H9 (cell line): Measurements from ENCODE around the gene ATG4B. TPM values are rescaled to one million over a fixed set of nuclear protein-coding genes. Genes with fewer than 3 reads are reported as not detected.

Source experiments
- DNase-seq: peaks from one replicate; pipeline ENCODE4 v3.0.0-alpha.2; 2017
- H2AFZ ChIP-seq: one replicate; pipeline ENCODE4 v1.6.1; 2013; ENCODE audit warnings: mild to moderate bottlenecking, low read length, control low read depth, moderate library complexity
- H2AK5ac ChIP-seq: 2 replicates; pipeline ENCODE4 v1.6.1; 2013; ENCODE audit warnings: low read length, control low read depth, mixed read lengths; ENCODE audit not compliant: insufficient read length
- H2BK120ac ChIP-seq: one replicate; pipeline ENCODE4 v1.6.1; 2013; ENCODE audit warnings: low read depth, mild to moderate bottlenecking, low read length, control low read depth, inconsistent platforms; ENCODE audit not compliant: poor library complexity, severe bottlenecking
- H2BK12ac ChIP-seq: 2 replicates; pipeline ENCODE4 v1.6.1; 2013; ENCODE audit warnings: low read length, control low read depth, mixed read lengths, low read depth; ENCODE audit not compliant: insufficient read length
- H2BK15ac ChIP-seq: 2 replicates; pipeline ENCODE4 v1.6.1; 2013; ENCODE audit warnings: low read depth, low read length, control low read depth
- H2BK20ac ChIP-seq: one replicate; pipeline ENCODE4 v1.6.1; 2013; ENCODE audit warnings: low read depth, mild to moderate bottlenecking, low read length, control low read depth, inconsistent platforms; ENCODE audit not compliant: poor library complexity, severe bottlenecking
- H2BK5ac ChIP-seq: 2 replicates; pipeline ENCODE4 v1.6.1; 2013; ENCODE audit warnings: low read length, control low read depth, mixed read lengths; ENCODE audit not compliant: insufficient read length
- H3K14ac ChIP-seq: 2 replicates; pipeline ENCODE4 v1.6.1; 2013; ENCODE audit warnings: low read length, control low read depth; ENCODE audit not compliant: insufficient read depth
- H3K18ac ChIP-seq: 2 replicates; pipeline ENCODE4 v1.6.1; 2013; ENCODE audit warnings: low read depth, mild to moderate bottlenecking, mixed read lengths, low read length, control low read depth; ENCODE audit not compliant: insufficient read length
- H3K23ac ChIP-seq: 2 replicates; pipeline ENCODE4 v1.6.1; 2013; ENCODE audit warnings: low read length, control low read depth, mixed read lengths, low read depth; ENCODE audit not compliant: insufficient read length
- H3K23me2 ChIP-seq: 2 replicates; pipeline ENCODE4 v1.6.1; 2013; ENCODE audit warnings: low read depth, mild to moderate bottlenecking, mixed read lengths, low read length, control low read depth; ENCODE audit not compliant: insufficient read length, poor library complexity, severe bottlenecking
- H3K27ac ChIP-seq: 2 replicates; pipeline ENCODE4 v1.5.1; 2013; ENCODE audit warnings: low read length, control low read depth, mixed read lengths, low read depth; ENCODE audit not compliant: insufficient read length
- H3K27me3 ChIP-seq: 2 replicates; pipeline ENCODE4 v1.6.1; 2013; ENCODE audit warnings: low read length, control low read depth, inconsistent platforms; ENCODE audit not compliant: insufficient read depth
- H3K4ac ChIP-seq: 2 replicates; pipeline ENCODE4 v1.6.1; 2013; ENCODE audit warnings: low read depth, mild to moderate bottlenecking, control low read depth, inconsistent platforms, low read length, moderate library complexity
- H3K4me1 ChIP-seq: 2 replicates; pipeline ENCODE4 v1.6.1; 2013; ENCODE audit warnings: low read length, control low read depth, inconsistent platforms; ENCODE audit not compliant: insufficient read depth
- H3K4me2 ChIP-seq: 2 replicates; pipeline ENCODE4 v1.6.1; 2013; ENCODE audit warnings: low read length, control low read depth, mixed read lengths; ENCODE audit not compliant: insufficient read length, insufficient read depth
- H3K56ac ChIP-seq: 2 replicates; pipeline ENCODE4 v1.6.1; 2013; ENCODE audit warnings: low read depth, mild to moderate bottlenecking, mixed read lengths, low read length, control low read depth; ENCODE audit not compliant: insufficient read length
- H3K79me1 ChIP-seq: 2 replicates; pipeline ENCODE4 v1.6.1; 2013; ENCODE audit warnings: low read depth, mild to moderate bottlenecking, moderate library complexity, low read length, control low read depth, inconsistent platforms; ENCODE audit not compliant: insufficient read depth, poor library complexity, severe bottlenecking
- H3K79me2 ChIP-seq: 2 replicates; pipeline ENCODE4 v1.6.1; 2013; ENCODE audit warnings: low read length, control low read depth, inconsistent platforms; ENCODE audit not compliant: insufficient read depth
- H3K9ac ChIP-seq: 2 replicates; pipeline ENCODE4 v1.6.1; 2013; ENCODE audit warnings: low read length, control low read depth, mixed read lengths; ENCODE audit not compliant: insufficient read length; ENCODE audit errors: extremely low read depth
- H3K9me3 ChIP-seq: one replicate; pipeline ENCODE4 v1.6.1; 2013; ENCODE audit warnings: low read depth, low read length, inconsistent platforms; ENCODE audit not compliant: control insufficient read depth
- H3T11ph ChIP-seq: one replicate; pipeline ENCODE4 v1.6.1; 2013; ENCODE audit warnings: mild to moderate bottlenecking, low read length, control low read depth, inconsistent platforms
- H4K20me1 ChIP-seq: one replicate; pipeline ENCODE4 v1.6.1; 2013; ENCODE audit not compliant: control insufficient read depth, insufficient read length, insufficient read depth
- H4K5ac ChIP-seq: 2 replicates; pipeline ENCODE4 v1.6.1; 2013; ENCODE audit warnings: low read depth, mild to moderate bottlenecking, mixed read lengths, low read length, control low read depth; ENCODE audit not compliant: insufficient read length
- H4K8ac ChIP-seq: replicated peaks from 2 replicates; pipeline ENCODE4 v1.6.1; 2013; ENCODE audit warnings: low read length, control low read depth, mixed read lengths, low read depth; ENCODE audit not compliant: insufficient read length
- H4K91ac ChIP-seq: 2 replicates; pipeline ENCODE4 v1.6.1; 2013; ENCODE audit warnings: low read depth, mild to moderate bottlenecking, moderate library complexity, mixed read lengths, low read length, control low read depth; ENCODE audit not compliant: insufficient read length
- H3K27ac Mint-ChIP-seq, 3 experiments: 2 replicates in 2 of 3; 3 replicates in 1 of 3; pipeline ENCODE4 v1.8.0; 2020 to 2021; ENCODE audit warnings: mixed read lengths in 3 of 3, mild to moderate bottlenecking in 1 of 3, moderate library complexity in 1 of 3
- H3K27me3 Mint-ChIP-seq: 2 replicates; pipeline ENCODE4 v1.8.0; 2021; ENCODE audit warnings: low read depth, mild to moderate bottlenecking, moderate library complexity, mixed read lengths
- H3K36me3 Mint-ChIP-seq, 3 experiments: 2 replicates in 2 of 3; 3 replicates in 1 of 3; pipeline ENCODE4 v1.8.0; 2020 to 2021; ENCODE audit warnings: low read depth in 3 of 3, mixed read lengths in 3 of 3; ENCODE audit not compliant: insufficient read depth in 1 of 3
- H3K4me1 Mint-ChIP-seq, 2 experiments: 2 replicates each; pipeline ENCODE4 v1.8.0; 2020; ENCODE audit warnings: mixed read lengths in 2 of 2
- H3K4me3 Mint-ChIP-seq, 2 experiments: 2 replicates in 1 of 2; 3 replicates in 1 of 2; pipeline ENCODE4 v1.8.0; 2020 to 2021; ENCODE audit warnings: mild to moderate bottlenecking in 2 of 2, mixed read lengths in 2 of 2, moderate library complexity in 1 of 2
- H3K9me3 Mint-ChIP-seq, 2 experiments: 2 replicates in 1 of 2; 3 replicates in 1 of 2; pipeline ENCODE4 v1.8.0; 2020; ENCODE audit warnings: mild to moderate bottlenecking in 2 of 2, mixed read lengths in 2 of 2, moderate library complexity in 1 of 2
- CTCF ChIP-seq: fragments of 200-600 bp; sonication (generic); conservative IDR thresholded peaks from 3 replicates; pipeline ENCODE4 v1.8.0; 2021; ENCODE audit warnings: antibody characterized with exemption, mild to moderate bottlenecking
- WGBS: extraction: QIAGEN DNeasy Blood & Tissue Kit; methylation state at CpG from one replicate; pipeline ENCODE4 v1.1.7; 2013; ENCODE audit warnings: missing lambda C conversion rate, low lambda C conversion rate, mixed read lengths; ENCODE audit not compliant: insufficient read length; ENCODE audit errors: extremely low coverage; 5-methylcytosine and 5-hydroxymethylcytosine counted together
- total RNA-seq: library from RNA; stranded (reverse); gene quantifications from 2 replicates; pipeline ENCODE4 v1.2.1, GENCODE V29; 2021

ATG4B gene
- total RNA-seq, 1 experiment from 2014 or later, result 105 TPM

- Histone ChIP-seq H2BK20ac (no peak overlapping the region), H3K56ac (no peak overlapping the region), H3K79me2 (no peaks in the 10 kb centered on the region), H4K91ac (no peak overlapping the region), H3K9me3 (no peaks in the 10 kb centered on the region), H3K4me2 (no peak overlapping the region), H3K18ac (no peak overlapping the region), H3K9ac (no peak overlapping the region), H2AK5ac (no peak overlapping the region), H2AFZ (no peak overlapping the region), H3T11ph (no peak overlapping the region), H3K23ac (no peak overlapping the region), H3K4me1 (no peaks in the 10 kb centered on the region), H3K14ac (no peak overlapping the region), H4K20me1 (no peaks in the 10 kb centered on the region), H4K8ac (no peak overlapping the region), H2BK5ac (no peak overlapping the region), H3K23me2 (no peaks in the 10 kb centered on the region), H2BK120ac (no peak overlapping the region), H3K4ac (no peak overlapping the region), H3K27me3 (no peaks in the 10 kb centered on the region), H3K79me1 (no peaks in the 10 kb centered on the region), H4K5ac (no peak overlapping the region), H2BK12ac (no peak overlapping the region), H2BK15ac (no peak overlapping the region), H3K27ac (no peak overlapping the region)
- H3K4me3 Mint-ChIP-seq, result no peak overlapping the region
- no peaks in the 10 kb centered on the region for H3K9me3 Mint-ChIP-seq
- no peaks in the 10 kb centered on the region for H3K27me3 Mint-ChIP-seq
- DNase-seq, result no peak
- H3K36me3 Mint-ChIP-seq, result peaks cover 25 to 63% (median 53%) of the 10 kb centered on the region in 3 experiments; a peak in 6 of 7 replicates
- WGBS, result no CpG with 5 or more reads among the region's 5 CpGs
- TF ChIP-seq CTCF, result no peak
- H3K27ac Mint-ChIP-seq, result no peak overlapping the region; a peak in 1 of 7 replicates
- H3K4me1 Mint-ChIP-seq, result 0 out of 4 replicates have a peak, but pooled peaks cover 0 to 2% of the 10 kb centered on the region in 2 experiments
Observed at GRCh38 chr2:241598061-241598460, 39.4 kb upstream of the ATG4B start.
